Measurements from ENCODE around the gene CPA1. TPM values are rescaled to one million over a fixed set of nuclear protein-coding genes. Genes with fewer than 3 reads are reported as not detected.

The CPA1 gene
- total and polyA plus RNA-seq, 2 donors from 2014 or later = 0.50 to 1.1 TPM

- DNase-seq = no peak
- intact Hi-C loops (cut with DNase I) = no loop called here
- TF ChIP-seq, protein P1, sequence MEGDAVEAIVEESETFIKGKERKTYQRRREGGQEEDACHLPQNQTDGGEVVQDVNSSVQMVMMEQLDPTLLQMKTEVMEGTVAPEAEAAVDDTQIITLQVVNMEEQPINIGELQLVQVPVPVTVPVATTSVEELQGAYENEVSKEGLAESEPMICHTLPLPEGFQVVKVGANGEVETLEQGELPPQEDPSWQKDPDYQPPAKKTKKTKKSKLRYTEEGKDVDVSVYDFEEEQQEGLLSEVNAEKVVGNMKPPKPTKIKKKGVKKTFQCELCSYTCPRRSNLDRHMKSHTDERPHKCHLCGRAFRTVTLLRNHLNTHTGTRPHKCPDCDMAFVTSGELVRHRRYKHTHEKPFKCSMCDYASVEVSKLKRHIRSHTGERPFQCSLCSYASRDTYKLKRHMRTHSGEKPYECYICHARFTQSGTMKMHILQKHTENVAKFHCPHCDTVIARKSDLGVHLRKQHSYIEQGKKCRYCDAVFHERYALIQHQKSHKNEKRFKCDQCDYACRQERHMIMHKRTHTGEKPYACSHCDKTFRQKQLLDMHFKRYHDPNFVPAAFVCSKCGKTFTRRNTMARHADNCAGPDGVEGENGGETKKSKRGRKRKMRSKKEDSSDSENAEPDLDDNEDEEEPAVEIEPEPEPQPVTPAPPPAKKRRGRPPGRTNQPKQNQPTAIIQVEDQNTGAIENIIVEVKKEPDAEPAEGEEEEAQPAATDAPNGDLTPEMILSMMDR (IDR thresholded peaks at IDR 0.05; ENCODE audit: borderline replicate concordance, extremely low read depth, insufficient read depth) = no peak
- Histone ChIP-seq H3K9ac (ENCODE audit: low read length in 3 of 3) (peak overlapping the region in 1 of 3 donors; percentile 32), H3K27ac (ENCODE audit: low read depth in 2 of 2, low read length in 2 of 2) (peak overlapping the region; percentile 11 to 43), H3K27me3 (ENCODE audit: control insufficient read depth, insufficient read depth, low read length) (no peaks in the 10 kb centered on the region), H3K9me3 (ENCODE audit: control insufficient read depth in 2 of 3, insufficient read depth in 1 of 3, low read length in 3 of 3) (peaks cover 0 to 10% (median 2%) of the 10 kb centered on the region in 3 donors), H3K4me3 (ENCODE audit: low read length in 3 of 3) (no peak overlapping the region), H3K36me3 (ENCODE audit: control insufficient read depth in 2 of 3, insufficient read depth in 3 of 3, low read length in 3 of 3) (no peaks in the 10 kb centered on the region), H3K4me1 (ENCODE audit: control insufficient read depth in 2 of 3, insufficient read depth in 2 of 3, low read depth in 1 of 3, low read length in 3 of 3) (peaks cover 2 to 9% (median 9%) of the 10 kb centered on the region in 3 donors)
- FAIRE-seq = no peak
Measured at GRCh38 chr7:130363026-130363847, 17.1 kb upstream of the CPA1 start.

DNA sequence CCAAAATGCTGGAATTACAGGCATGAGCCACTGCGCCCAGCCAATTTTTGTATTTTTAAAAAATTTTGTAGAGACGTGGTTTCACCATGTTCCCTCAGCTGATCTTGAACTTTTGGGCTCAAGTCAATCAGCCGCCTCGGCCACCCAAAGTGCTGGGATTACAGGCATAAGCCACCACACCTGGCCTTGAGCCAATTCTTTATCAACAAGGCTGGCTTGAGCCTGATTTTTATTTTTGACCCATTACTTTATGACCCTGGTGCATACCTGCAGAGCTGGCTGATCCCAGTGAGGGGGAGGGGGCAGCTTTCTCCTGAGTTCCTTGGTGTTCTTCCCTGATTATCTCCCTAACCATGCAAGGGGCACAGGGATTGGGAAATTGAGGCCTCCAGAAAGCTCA lies 15.8 kb upstream of the CPA1 start:
- DNase-seq (peak in 1 of 5 donors; percentile 52), FAIRE-seq (no peak)
- no peak overlapping the region for H3K4me3 ChIP-seq (ENCODE audit: low read length in 3 of 3)
- H3K9ac ChIP-seq (ENCODE audit: low read length in 3 of 3) = no peak overlapping the region
- no peaks in the 10 kb centered on the region for H3K27me3 ChIP-seq (ENCODE audit: control insufficient read depth, insufficient read depth, low read length)
- H3K4me1 ChIP-seq (ENCODE audit: control insufficient read depth in 2 of 3, insufficient read depth in 2 of 3, low read depth in 1 of 3, low read length in 3 of 3) = peaks cover 4 to 17% (median 9%) of the 10 kb centered on the region in 3 donors
- peaks cover 0 to 5% (median 2%) of the 10 kb centered on the region in 3 donors for H3K9me3 ChIP-seq (ENCODE audit: control insufficient read depth in 2 of 3, insufficient read depth in 1 of 3, low read length in 3 of 3)
- TF ChIP-seq, protein P1 (IDR thresholded peaks at IDR 0.05; ENCODE audit: borderline replicate concordance, extremely low read depth, insufficient read depth) = no peak
- intact Hi-C loops (cut with DNase I) = no loop called here
- H3K36me3 ChIP-seq (ENCODE audit: control insufficient read depth in 2 of 3, insufficient read depth in 3 of 3, low read length in 3 of 3) = no peaks in the 10 kb centered on the region
- H3K27ac ChIP-seq (ENCODE audit: low read depth in 2 of 2, low read length in 2 of 2) = peak overlapping the region; percentile 81 to 84

GRCh38 chr7:130365088-130365487 lies 15.2 kb upstream of the CPA1 start:
- peaks cover 9 to 21% (median 9%) of the 10 kb centered on the region in 3 donors for H3K4me1 ChIP-seq (ENCODE audit: control insufficient read depth in 2 of 3, insufficient read depth in 2 of 3, low read depth in 1 of 3, low read length in 3 of 3)
- H3K4me3 ChIP-seq (ENCODE audit: low read length in 3 of 3) = no peak overlapping the region
- DNase-seq = no peak
- no peaks in the 10 kb centered on the region for H3K36me3 ChIP-seq (ENCODE audit: control insufficient read depth in 2 of 3, insufficient read depth in 3 of 3, low read length in 3 of 3)
- no peak for FAIRE-seq
- peak overlapping the region; percentile 81 to 84 for H3K27ac ChIP-seq (ENCODE audit: low read depth in 2 of 2, low read length in 2 of 2)
- peaks cover 0 to 2% (median 0%) of the 10 kb centered on the region in 3 donors for H3K9me3 ChIP-seq (ENCODE audit: control insufficient read depth in 2 of 3, insufficient read depth in 1 of 3, low read length in 3 of 3)
- intact Hi-C loops (cut with DNase I) = no loop called here
- TF ChIP-seq, protein P1 (IDR thresholded peaks at IDR 0.05; ENCODE audit: borderline replicate concordance, extremely low read depth, insufficient read depth) = no peak
- no peak overlapping the region for H3K9ac ChIP-seq (ENCODE audit: low read length in 3 of 3)
- no peaks in the 10 kb centered on the region for H3K27me3 ChIP-seq (ENCODE audit: control insufficient read depth, insufficient read depth, low read length)

All from kidney (tissue), 14 donors.